Stomach (tissue), 9 donors: ENCODE data around the gene SEMA3F. TPM values are rescaled to one million over a fixed set of nuclear protein-coding genes. Genes with fewer than 3 reads are reported as not detected.
A peak's percentile ranks its signal among the peaks of the same experiment; 100 is the strongest.

Source experiments
- DNase-seq, 2 donors: peaks; one replicate each; pipeline versions ENCODE4 v3.0.0 to v3.0.0-alpha.2; 2013 to 2019
- H3K27ac ChIP-seq, 5 donors: fragments of 200-600 bp in 4 of 5; sonication (generic) in 4 of 5; one replicate each; pipeline ENCODE4 v1.5.1; 2013 to 2019; ENCODE audit warnings: mild to moderate bottlenecking in 1 of 5, moderate library complexity in 1 of 5
- H3K27me3 ChIP-seq, 3 donors: fragments of 200-600 bp; sonication (generic); one replicate each; pipeline ENCODE4 v1.5.1; 2017 to 2019; ENCODE audit warnings: mixed run types in 1 of 3
- H3K36me3 ChIP-seq, 4 donors: fragments of 200-600 bp; sonication (generic); 1 replicate in 3 of 4; 2 replicates in 1 of 4; pipeline ENCODE4 v1.5.1; 2016 to 2019
- H3K4me1 ChIP-seq, 4 donors: fragments of 200-600 bp; sonication (generic); one replicate each; pipeline ENCODE4 v1.5.1; 2016 to 2019
- H3K4me3 ChIP-seq, 4 donors: fragments of 200-600 bp; sonication (generic) in 3 of 4; one replicate each; pipeline ENCODE4 v1.5.1; 2016 to 2019; ENCODE audit warnings: mild to moderate bottlenecking in 1 of 4
- H3K9me3 ChIP-seq, 4 donors: fragments of 200-600 bp; sonication (generic); one replicate each; pipeline ENCODE4 v1.5.1; 2016 to 2019
- CTCF ChIP-seq, 7 experiments: fragments of 450-650 bp in 4 of 7; fragments of 200-600 bp in 3 of 7; sonication (generic) in 3 of 7; IDR thresholded peaks; one replicate each; pipeline ENCODE4 v1.5.1; 2016 to 2019; ENCODE audit warnings: antibody characterized with exemption in 7 of 7, control low read depth in 2 of 7, mild to moderate bottlenecking in 1 of 7
- EP300 ChIP-seq: sonication (generic); formaldehyde crosslinking; IDR thresholded peaks from one replicate; pipeline ENCODE4 v1.6.1; 2017; ENCODE audit warnings: antibody characterized with exemption
- POLR2A ChIP-seq, 4 donors: fragments of 450-650 bp; IDR thresholded peaks; one replicate each; pipeline ENCODE4 v1.6.1; 2016; ENCODE audit warnings: antibody characterized with exemption in 4 of 4, control low read depth in 2 of 4, mild to moderate bottlenecking in 1 of 4, moderate library complexity in 1 of 4
- POLR2AphosphoS5 ChIP-seq, 3 donors: sonication (generic); formaldehyde crosslinking; IDR thresholded peaks; one replicate each; pipeline ENCODE4 v1.6.1; 2016; ENCODE audit warnings: antibody characterized with exemption in 3 of 3
- WGBS, 5 donors: extraction: QIAGEN DNeasy Blood & Tissue Kit in 3 of 5; methylation state at CpG; one replicate each; pipeline versions ENCODE4 v1.1.5 to v1.1.7; 2013 to 2018; 5-methylcytosine and 5-hydroxymethylcytosine counted together
- intact Hi-C: fragments of 100-400 bp; cut with DNase I; formaldehyde crosslinking; loops from one replicate; pipeline ENCODE4 v1.15.1; 2023; ENCODE audit warnings: low total_unique reads
- polyA plus RNA-seq, 3 donors: library from polyadenylated mRNA; stranded (reverse); fragments of 200-250 nt; gene quantifications; one replicate each; pipeline ENCODE4 v1.2.3, GENCODE V29; 2013
- total RNA-seq, 5 donors: library from RNA; depleted of rRNA; stranded (reverse); fragments of >200 nt; gene quantifications; one replicate each; pipeline versions ENCODE4 v1.1.0 to v1.2.3, GENCODE V29; 2014 to 2016
- donor health status: healthy with polysubstance abuse.
- donor health status: Bipolar disorder and iron deficiency.
- donor health status: healthy.

SEMA3F gene
- total and polyA plus RNA-seq, 8 donors, result 8.9 to 34.5 (median 22.9) TPM

GRCh38 chr3:50182533-50183099, 27.5 kb downstream of the SEMA3F start:
- peaks cover under 1 to 51% (median 50%) of the 10 kb centered on the region in 4 donors for H3K36me3 ChIP-seq
- no peaks in the 10 kb centered on the region for H3K27me3 ChIP-seq
- no peak for TF ChIP-seq POLR2AphosphoS5 (IDR thresholded peaks at IDR 0.05)
- no peak for TF ChIP-seq POLR2A (IDR thresholded peaks at IDR 0.05)
- TF ChIP-seq CTCF (IDR thresholded peaks at IDR 0.05), result no peak
- TF ChIP-seq EP300, result no peak
- intact Hi-C loops, result no loop called here
- no peak overlapping the region for H3K27ac ChIP-seq
- peaks cover 16 to 53% (median 25%) of the 10 kb centered on the region in 4 donors for H3K4me1 ChIP-seq
- H3K9me3 ChIP-seq, result no peaks in the 10 kb centered on the region
- no peak for DNase-seq
- H3K4me3 ChIP-seq, result no peak overlapping the region
- 86 to 90% (median 88%) methylated on average over 26 of the region's 26 CpGs for WGBS, 5 donors

- H3K27me3 ChIP-seq, result no peaks in the 10 kb centered on the region
- 72 to 83% (median 79%) methylated on average over 6 of the region's 6 CpGs for WGBS, 5 donors
- intact Hi-C loops, result no loop called here
These were observed 28.6 kb downstream of the SEMA3F start for GRCh38 chr3:50183755-50184154.

GRCh38 chr3:50184242-50184978, 29.3 kb downstream of the SEMA3F start:
- intact Hi-C loops, result no loop called here
- Histone ChIP-seq H3K27ac (no peak overlapping the region), H3K4me3 (no peak overlapping the region), H3K4me1 (peaks cover 10 to 50% (median 23%) of the 10 kb centered on the region in 4 donors), H3K36me3 (peaks cover 2 to 61% (median 56%) of the 10 kb centered on the region in 4 donors), H3K9me3 (no peaks in the 10 kb centered on the region), H3K27me3 (no peaks in the 10 kb centered on the region)
- 77 to 87% (median 86%) methylated on average over 20 to 21 of the region's 21 CpGs for WGBS, 5 donors
- TF ChIP-seq EP300 (no peak), CTCF (IDR thresholded peaks at IDR 0.05) (no peak), POLR2A (IDR thresholded peaks at IDR 0.05) (no peak), POLR2AphosphoS5 (IDR thresholded peaks at IDR 0.05) (no peak)
- DNase-seq, result peak in 1 of 2 donors; percentile 68

More at GRCh38 chr3:50183755-50184154, 28.6 kb downstream of the SEMA3F start:
- Histone ChIP-seq H3K4me1 (peaks cover 16 to 51% (median 25%) of the 10 kb centered on the region in 4 donors), H3K9me3 (no peaks in the 10 kb centered on the region), H3K36me3 (peaks cover 2 to 61% (median 56%) of the 10 kb centered on the region in 4 donors), H3K4me3 (no peak overlapping the region), H3K27ac (no peak overlapping the region)
- no peak for TF ChIP-seq EP300
- no peak for TF ChIP-seq POLR2A (IDR thresholded peaks at IDR 0.05)
- no peak for TF ChIP-seq POLR2AphosphoS5 (IDR thresholded peaks at IDR 0.05)
- TF ChIP-seq CTCF (IDR thresholded peaks at IDR 0.05), result no peak
- DNase-seq, result no peak

- no peak overlapping the region for H3K4me3 ChIP-seq
- H3K4me1 ChIP-seq, result peaks cover 8 to 46% (median 20%) of the 10 kb centered on the region in 4 donors
- TF ChIP-seq POLR2AphosphoS5 (IDR thresholded peaks at IDR 0.05) (no peak), POLR2A (IDR thresholded peaks at IDR 0.05) (no peak), CTCF (IDR thresholded peaks at IDR 0.05) (no peak), EP300 (no peak)
- DNase-seq, result no peak
- no peaks in the 10 kb centered on the region for H3K9me3 ChIP-seq
- no peaks in the 10 kb centered on the region for H3K27me3 ChIP-seq
- H3K36me3 ChIP-seq, result peaks cover 2 to 61% (median 56%) of the 10 kb centered on the region in 4 donors
- intact Hi-C loops, result loop anchor here (5.0 kb wide), 1 partner anchor 63 kb away; no protein-coding TSS in a partner anchor
- no peak overlapping the region for H3K27ac ChIP-seq
- 80 to 100% (median 100%) methylated on average over 1 to 4 of the region's 4 CpGs for WGBS, 5 donors
These were observed 30.1 kb downstream of the SEMA3F start for GRCh38 chr3:50185230-50185629.
